Hepatocyte (in vitro differentiated cells): Measurements from ENCODE around the gene DTX1. TPM values are rescaled to one million over a fixed set of nuclear protein-coding genes. Genes with fewer than 3 reads are reported as not detected.

Experiments used
- DNase-seq: peaks from one replicate; pipeline ENCODE4 v3.0.0-alpha.2; 2016; ENCODE audit warnings: low spot score
- H2AFZ ChIP-seq: fragments of 200-600 bp; sonication (generic); 2 replicates; pipeline ENCODE4 v1.6.0; 2016; ENCODE audit warnings: antibody characterized with exemption, mild to moderate bottlenecking
- H3K27ac ChIP-seq: fragments of 200-600 bp; sonication (generic); 2 replicates; pipeline ENCODE4 v1.5.1; 2016; ENCODE audit warnings: mild to moderate bottlenecking
- H3K27me3 ChIP-seq: fragments of 200-600 bp; sonication (generic); 2 replicates; pipeline ENCODE4 v1.6.1; 2016
- H3K36me3 ChIP-seq: fragments of 200-600 bp; sonication (generic); replicated peaks from 2 replicates; pipeline ENCODE4 v1.5.1; 2016; ENCODE audit warnings: low read depth; ENCODE audit not compliant: insufficient read depth
- H3K4me1 ChIP-seq: fragments of 200-600 bp; sonication (generic); 2 replicates; pipeline ENCODE4 v1.5.1; 2016; ENCODE audit warnings: mild to moderate bottlenecking, moderate library complexity; ENCODE audit not compliant: insufficient read depth
- H3K4me2 ChIP-seq: fragments of 200-600 bp; sonication (generic); 2 replicates; pipeline ENCODE4 v1.6.0; 2016
- H3K4me3 ChIP-seq: fragments of 200-600 bp; sonication (generic); 2 replicates; pipeline ENCODE4 v1.5.1; 2016; ENCODE audit warnings: mild to moderate bottlenecking
- H3K79me2 ChIP-seq: fragments of 200-600 bp; sonication (generic); 2 replicates; pipeline ENCODE4 v1.6.0; 2017; ENCODE audit warnings: mild to moderate bottlenecking
- H3K9me2 ChIP-seq: fragments of 200-600 bp; sonication (generic); replicated peaks from 2 replicates; pipeline ENCODE4 v1.6.0; 2017; ENCODE audit warnings: mild to moderate bottlenecking; ENCODE audit not compliant: insufficient read depth
- H3K9me3 ChIP-seq: fragments of 200-600 bp; sonication (generic); 2 replicates; pipeline ENCODE4 v1.5.1; 2016; ENCODE audit warnings: low read depth, mild to moderate bottlenecking
- H4K20me1 ChIP-seq: fragments of 200-600 bp; sonication (generic); 2 replicates; pipeline ENCODE4 v1.6.0; 2016; ENCODE audit warnings: mild to moderate bottlenecking; ENCODE audit not compliant: insufficient read depth, poor library complexity, severe bottlenecking
- CTCF ChIP-seq: fragments of 200-600 bp; sonication (generic); IDR thresholded peaks from 2 replicates; pipeline ENCODE4 v1.5.1; 2016; ENCODE audit warnings: antibody characterized with exemption, mild to moderate bottlenecking; ENCODE audit not compliant: poor library complexity
- EZH2 ChIP-seq: fragments of 200-600 bp; sonication (generic); IDR thresholded peaks from 2 replicates; pipeline ENCODE4 v1.6.1; 2016; ENCODE audit warnings: antibody characterized with exemption, mild to moderate bottlenecking, borderline replicate concordance
- EZH2phosphoT487 ChIP-seq: fragments of 200-600 bp; sonication (generic); IDR thresholded peaks from one replicate; pipeline ENCODE4 v1.6.1; 2018; ENCODE audit warnings: antibody characterized with exemption, mild to moderate bottlenecking, low read depth, moderate library complexity; ENCODE audit not compliant: unreplicated experiment, severe bottlenecking
- WGBS: methylation state at CpG from one replicate; pipeline ENCODE4 v1.1.6; 2016; ENCODE audit warnings: low lambda C conversion rate; ENCODE audit errors: missing lambda C conversion rate; 5-methylcytosine and 5-hydroxymethylcytosine counted together
- polyA plus RNA-seq: library from polyadenylated mRNA; unstranded; fragments of >200 nt; fragmentation: Nextera tagmentation; extraction: Ambion mirVana; gene quantifications from 2 replicates; pipeline ENCODE4 v1.2.1, GENCODE V29; 2016
- total RNA-seq: library from RNA; depleted of rRNA; stranded (reverse); fragments of >200 nt; gene quantifications from 2 replicates; pipeline ENCODE4 v1.2.3, GENCODE V29; 2014

The DTX1 gene
- total and polyA plus RNA-seq, 2 experiments from 2014 or later: 0.47 to 2.3 TPM

- H3K27ac ChIP-seq: no peak overlapping the region
- H3K4me2 ChIP-seq: no peak overlapping the region
- H3K9me3 ChIP-seq: no peaks in the 10 kb centered on the region
- H3K27me3 ChIP-seq: peaks cover 10% of the 10 kb centered on the region
- DNase-seq: no peak
- H3K4me3 ChIP-seq: no peak overlapping the region
- WGBS: 76% methylated on average over 3 of the region's 3 CpGs
- no peak overlapping the region for H2AFZ ChIP-seq
- H3K36me3 ChIP-seq: no peaks in the 10 kb centered on the region
- H3K9me2 ChIP-seq: no peaks in the 10 kb centered on the region
- H3K4me1 ChIP-seq: no peaks in the 10 kb centered on the region
- H3K79me2 ChIP-seq: no peaks in the 10 kb centered on the region
- H4K20me1 ChIP-seq: no peaks in the 10 kb centered on the region
- TF ChIP-seq EZH2phosphoT487: no peak
- no peak for TF ChIP-seq EZH2
- no peak for TF ChIP-seq CTCF
Observed at GRCh38 chr12:113044516-113044915, 12.0 kb upstream of the DTX1 start.

DNA sequence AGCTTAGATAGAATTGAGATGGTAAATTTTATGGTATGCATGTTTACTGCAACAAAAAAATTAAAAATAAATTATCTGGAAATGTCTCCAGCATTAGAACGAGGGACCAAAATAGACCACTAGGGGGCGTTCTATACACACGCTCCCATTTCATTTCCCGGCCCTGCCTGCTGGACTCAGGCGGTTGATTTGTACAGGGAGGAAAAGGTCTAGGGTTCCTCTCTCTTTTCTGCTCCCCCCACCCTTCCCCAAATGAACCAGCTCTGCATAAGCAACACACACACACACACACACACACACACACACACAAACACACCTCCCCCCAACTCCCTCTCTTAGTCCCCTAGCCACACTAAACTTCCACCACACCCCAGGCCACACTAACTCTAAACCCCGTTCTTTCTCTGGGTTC lies 7.8 kb upstream of the DTX1 start:
- peaks cover 35% of the 10 kb centered on the region for H3K27me3 ChIP-seq
- H3K9me3 ChIP-seq: no peaks in the 10 kb centered on the region
- TF ChIP-seq EZH2 (no peak), EZH2phosphoT487 (no peak), CTCF (peak; percentile 84)
- H2AFZ ChIP-seq: no peak overlapping the region
- H3K27ac ChIP-seq: no peak overlapping the region
- WGBS: 12% methylated on average over 6 of the region's 6 CpGs
- H4K20me1 ChIP-seq: no peaks in the 10 kb centered on the region
- H3K4me2 ChIP-seq: no peak overlapping the region
- peak; percentile 88 for DNase-seq
- no peaks in the 10 kb centered on the region for H3K36me3 ChIP-seq
- no peaks in the 10 kb centered on the region for H3K4me1 ChIP-seq
- no peaks in the 10 kb centered on the region for H3K79me2 ChIP-seq
- H3K4me3 ChIP-seq: no peak overlapping the region
- no peaks in the 10 kb centered on the region for H3K9me2 ChIP-seq

DNA sequence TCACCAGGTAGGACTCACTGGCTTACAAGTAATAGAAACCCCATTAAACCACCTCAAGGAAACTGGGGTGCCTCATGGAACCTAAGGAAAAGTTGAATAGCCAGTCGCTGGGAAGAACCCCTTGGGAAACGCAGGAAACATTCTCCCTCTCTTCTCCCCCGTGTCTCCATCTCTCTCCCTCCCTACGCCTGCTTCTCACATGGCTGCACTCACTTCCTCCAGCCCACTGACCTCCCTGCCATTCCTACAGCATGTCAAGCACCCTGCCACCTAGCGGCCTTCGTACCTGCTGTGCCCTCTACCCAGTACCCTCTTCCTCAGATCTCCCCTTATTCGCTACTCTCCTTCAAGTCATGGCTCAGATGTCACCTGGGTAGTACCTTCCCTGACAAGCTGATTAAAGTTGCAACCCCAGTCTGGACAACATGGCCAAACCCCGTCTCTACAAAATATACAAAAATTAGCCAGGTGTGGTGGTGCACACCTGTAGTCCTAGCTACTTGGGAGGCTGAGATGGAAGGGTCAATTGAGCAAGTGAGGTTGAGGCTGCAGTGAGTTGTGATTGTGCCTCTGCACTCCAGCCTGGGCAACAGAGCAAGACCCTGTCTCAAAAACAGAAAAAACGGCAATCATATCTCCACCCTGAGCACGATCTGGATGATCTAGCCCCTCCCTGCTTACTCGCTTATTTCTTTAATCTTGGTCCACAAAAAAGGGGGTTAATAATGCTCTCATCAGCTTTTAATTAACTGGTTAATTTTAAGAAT lies 6.4 kb upstream of the DTX1 start:
- Histone ChIP-seq H3K4me3 (no peak overlapping the region), H3K4me2 (no peak overlapping the region), H3K9me2 (no peaks in the 10 kb centered on the region), H3K27ac (no peak overlapping the region), H3K79me2 (no peaks in the 10 kb centered on the region), H3K9me3 (no peaks in the 10 kb centered on the region), H3K4me1 (no peaks in the 10 kb centered on the region), H2AFZ (no peak overlapping the region), H4K20me1 (no peaks in the 10 kb centered on the region), H3K27me3 (peaks cover 47% of the 10 kb centered on the region), H3K36me3 (no peaks in the 10 kb centered on the region)
- peak; percentile 17 for TF ChIP-seq CTCF
- TF ChIP-seq EZH2: no peak
- no peak for TF ChIP-seq EZH2phosphoT487
- WGBS: 48% methylated on average over 11 of the region's 11 CpGs
- DNase-seq: no peak
